ENCODE data around the gene STARD10.

Gene STARD10

DNA sequence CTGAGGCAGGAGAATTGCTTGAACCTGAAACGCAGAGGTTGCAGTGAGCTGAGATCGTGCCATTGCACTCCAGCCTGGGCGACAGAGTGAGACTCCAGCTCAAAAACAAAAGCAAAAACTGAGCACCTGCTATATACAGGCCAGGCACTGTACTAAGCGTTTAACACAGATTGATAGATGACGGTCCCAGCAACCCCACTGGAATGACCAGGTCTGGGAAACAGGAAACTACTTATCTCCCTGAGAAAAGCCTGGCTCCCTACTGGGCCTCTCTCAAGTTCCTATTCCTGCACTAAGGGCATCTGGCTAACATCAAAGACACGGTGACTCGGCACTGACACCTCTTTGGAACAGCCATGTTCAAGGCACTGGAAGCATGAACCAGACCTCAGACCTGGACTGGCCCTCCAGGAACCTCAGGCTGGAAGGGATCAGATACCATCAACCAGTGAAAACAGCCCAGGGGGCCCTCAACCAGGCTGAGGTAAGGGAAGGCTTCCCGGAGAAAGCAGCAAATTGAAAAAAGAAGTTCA is 58.3 kb downstream of the STARD10 start:
- 0 out of 2 replicates have a peak, but pooled peaks cover 12% of the 10 kb centered on the region for H3K36me3 ChIP-seq
- H3K4me3 ChIP-seq = no peak overlapping the region
- H3K27ac ChIP-seq = no peak overlapping the region
- H3K27me3 ChIP-seq = no peaks in the 10 kb centered on the region
- H3K4me2 ChIP-seq = no peak overlapping the region
- H3K9ac ChIP-seq = no peak overlapping the region
- TF ChIP-seq Cebpa-rat (IDR thresholded peaks at IDR 0.05) = no peak
- H3K9me3 ChIP-seq = no peaks in the 10 kb centered on the region
- peaks cover 50% of the 10 kb centered on the region for H3K4me1 ChIP-seq
- H4K20me1 ChIP-seq = peaks cover 48% of the 10 kb centered on the region

GRCh38 chr11:72732329-72732728 is 61.5 kb downstream of the STARD10 start:
- Histone ChIP-seq H3K36me3 (0 out of 2 replicates have a peak, but pooled peaks cover 8% of the 10 kb centered on the region), H3K27me3 (no peaks in the 10 kb centered on the region), H3K27ac (no peak overlapping the region), H4K20me1 (peaks cover 33% of the 10 kb centered on the region), H3K4me2 (no peak overlapping the region), H3K9me3 (no peaks in the 10 kb centered on the region), H3K4me3 (no peak overlapping the region), H3K9ac (no peak overlapping the region), H3K4me1 (peaks cover 31% of the 10 kb centered on the region)
- no peak for TF ChIP-seq Cebpa-rat (IDR thresholded peaks at IDR 0.05)

GRCh38 chr11:72730737-72731136 is 63.1 kb downstream of the STARD10 start:
- H3K4me3 ChIP-seq = no peak overlapping the region
- H3K27ac ChIP-seq = no peak overlapping the region
- H3K4me2 ChIP-seq = no peak overlapping the region
- H3K9me3 ChIP-seq = no peaks in the 10 kb centered on the region
- TF ChIP-seq Cebpa-rat (IDR thresholded peaks at IDR 0.05) = no peak
- H3K4me1 ChIP-seq = peaks cover 21% of the 10 kb centered on the region
- no peaks in the 10 kb centered on the region for H3K27me3 ChIP-seq
- H3K36me3 ChIP-seq = peaks cover 20% of the 10 kb centered on the region
- peaks cover 22% of the 10 kb centered on the region for H4K20me1 ChIP-seq
- H3K9ac ChIP-seq = no peak overlapping the region

DNA sequence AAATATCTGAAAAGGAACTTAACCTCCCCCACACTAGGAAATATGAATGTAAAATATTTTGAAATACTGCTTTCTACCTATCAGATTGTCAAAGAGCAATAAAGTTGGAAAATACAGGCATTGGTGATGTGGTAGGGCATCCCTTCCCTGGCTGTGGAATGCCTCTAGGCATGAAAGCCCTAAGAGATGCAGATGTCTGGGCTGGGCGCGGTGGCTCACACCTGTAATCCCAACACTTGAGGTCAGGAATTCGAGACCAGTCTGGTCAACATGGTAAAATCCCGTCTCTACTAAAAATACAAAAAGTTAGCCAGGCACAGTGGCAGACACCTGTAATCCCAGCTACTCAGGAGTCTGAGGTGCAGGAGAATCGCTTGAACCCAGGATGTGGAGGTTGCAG is 63.6 kb downstream of the STARD10 start:
- Histone ChIP-seq H3K9me3 (no peaks in the 10 kb centered on the region), H4K20me1 (peaks cover 22% of the 10 kb centered on the region), H3K9ac (no peak overlapping the region), H3K27me3 (no peaks in the 10 kb centered on the region), H3K4me1 (peaks cover 25% of the 10 kb centered on the region), H3K4me2 (no peak overlapping the region), H3K27ac (no peak overlapping the region), H3K36me3 (peaks cover 23% of the 10 kb centered on the region), H3K4me3 (no peak overlapping the region)
- no peak for TF ChIP-seq Cebpa-rat (IDR thresholded peaks at IDR 0.05)

DNA sequence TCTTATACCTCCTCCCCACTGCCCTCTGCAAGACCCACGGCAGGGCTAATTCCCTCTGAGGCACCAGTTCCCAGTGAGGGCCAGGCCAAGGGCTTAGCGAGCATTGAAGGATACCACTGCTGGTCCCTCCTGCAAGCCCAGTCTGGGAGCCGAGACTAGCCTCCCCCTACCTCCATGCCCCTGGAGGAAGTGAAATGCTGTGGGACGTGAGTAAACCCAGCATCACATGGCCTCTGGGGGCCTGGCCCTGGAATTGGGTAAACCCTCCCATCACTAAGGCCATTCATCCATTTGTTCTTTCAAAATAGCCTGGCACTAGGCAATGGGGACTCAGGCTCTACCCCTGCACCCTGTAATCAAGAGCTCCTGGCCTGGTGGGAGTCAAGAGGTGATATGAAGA is 66.3 kb downstream of the STARD10 start:
- no peak overlapping the region for H3K9ac ChIP-seq
- H3K36me3 ChIP-seq = peaks cover 27% of the 10 kb centered on the region
- peak overlapping the region; percentile 42; the same call in 1 of the 2 replicates for H3K4me2 ChIP-seq
- no peak overlapping the region for H3K4me3 ChIP-seq
- peak overlapping the region; percentile 55; the same call in 1 of the 2 replicates for H3K27ac ChIP-seq
- peaks cover 11% of the 10 kb centered on the region for H4K20me1 ChIP-seq
- H3K9me3 ChIP-seq = no peaks in the 10 kb centered on the region
- TF ChIP-seq Cebpa-rat (IDR thresholded peaks at IDR 0.05) = no peak
- H3K4me1 ChIP-seq = peaks cover 45% of the 10 kb centered on the region
- no peaks in the 10 kb centered on the region for H3K27me3 ChIP-seq

DNA sequence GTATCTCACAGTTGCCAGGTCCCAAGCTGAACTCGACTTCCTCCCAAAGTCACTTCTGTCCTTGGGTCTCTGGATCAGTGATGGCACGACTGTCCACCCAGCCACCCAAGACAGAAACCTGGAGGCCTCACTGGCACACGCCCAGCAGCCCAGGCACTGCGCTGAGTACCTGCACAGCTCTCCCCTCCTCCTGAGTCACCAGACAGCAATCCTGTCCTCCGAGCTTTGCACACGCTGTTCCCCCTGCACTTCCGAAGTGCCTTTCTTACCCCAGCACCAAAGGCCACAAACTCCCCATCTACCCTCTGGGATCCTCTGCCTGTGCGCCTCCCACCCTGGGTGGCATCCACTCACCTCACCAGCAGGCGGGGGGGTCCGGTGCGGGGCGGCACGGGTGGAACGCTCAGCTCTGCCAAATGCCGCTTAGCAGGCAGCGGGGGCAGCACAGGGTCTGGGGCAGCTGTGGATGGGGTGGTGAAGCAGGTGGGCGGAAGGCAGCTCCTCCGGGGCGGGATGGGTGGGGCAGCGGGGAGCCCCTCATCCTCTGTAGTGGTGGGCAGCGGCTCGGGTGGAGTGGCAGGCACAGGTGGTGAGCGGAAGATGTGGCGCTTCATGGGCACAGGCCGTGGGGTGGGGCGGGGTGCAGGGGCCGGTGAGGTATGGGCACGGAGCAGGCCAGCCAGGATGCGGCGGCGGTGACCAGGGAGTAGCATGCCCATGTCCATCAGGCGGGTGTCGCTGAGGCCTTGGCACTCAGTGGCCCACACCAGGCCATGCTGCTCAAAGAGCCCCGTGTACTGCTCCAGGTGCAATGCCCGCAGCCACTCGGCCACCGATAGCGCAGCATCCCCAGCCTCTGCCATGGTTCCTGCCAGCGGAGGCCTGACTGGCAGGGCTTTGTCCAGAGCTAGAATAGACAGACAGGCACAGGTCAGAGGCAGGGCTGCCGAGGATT is 67.3 kb downstream of the STARD10 start:
- Histone ChIP-seq H3K4me3 (no peak overlapping the region), H3K4me1 (peaks cover 47% of the 10 kb centered on the region), H3K27ac (0 out of 2 replicates have a peak overlapping the region, but pooled peaks have one; percentile 55), H3K36me3 (peaks cover 22% of the 10 kb centered on the region), H3K4me2 (peak overlapping the region; percentile 42; the same call in 1 of the 2 replicates), H3K27me3 (no peaks in the 10 kb centered on the region), H3K9ac (no peak overlapping the region), H3K9me3 (no peaks in the 10 kb centered on the region), H4K20me1 (0 out of 2 replicates have a peak, but pooled peaks cover 6% of the 10 kb centered on the region)
- no peak for TF ChIP-seq Cebpa-rat (IDR thresholded peaks at IDR 0.05)

DNA sequence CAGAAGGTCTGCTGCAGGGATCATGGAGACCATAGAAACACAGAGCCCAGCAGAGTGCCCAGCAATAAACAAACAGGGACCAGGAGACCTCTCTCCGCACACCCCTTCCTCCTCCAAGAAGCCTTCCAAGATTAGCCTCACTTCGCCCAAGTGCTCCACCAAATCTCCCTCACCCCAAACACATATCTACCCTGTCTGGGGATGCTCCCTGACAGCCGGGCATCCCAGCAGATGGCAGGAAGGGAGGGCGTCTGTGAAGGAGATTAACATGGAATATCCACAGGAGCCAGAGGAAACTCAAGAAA is 68.2 kb downstream of the STARD10 start:
- peaks cover 15% of the 10 kb centered on the region for H4K20me1 ChIP-seq
- no peak overlapping the region for H3K9ac ChIP-seq
- 0 out of 2 replicates have a peak overlapping the region, but pooled peaks have one; percentile 0 for H3K27ac ChIP-seq
- peak overlapping the region; percentile 32; the same call in 1 of the 2 replicates for H3K4me2 ChIP-seq
- no peak overlapping the region for H3K4me3 ChIP-seq
- no peak for TF ChIP-seq Cebpa-rat (IDR thresholded peaks at IDR 0.05)
- no peaks in the 10 kb centered on the region for H3K27me3 ChIP-seq
- H3K9me3 ChIP-seq = no peaks in the 10 kb centered on the region
- peaks cover 55% of the 10 kb centered on the region for H3K4me1 ChIP-seq
- H3K36me3 ChIP-seq = peaks cover 22% of the 10 kb centered on the region

DNA sequence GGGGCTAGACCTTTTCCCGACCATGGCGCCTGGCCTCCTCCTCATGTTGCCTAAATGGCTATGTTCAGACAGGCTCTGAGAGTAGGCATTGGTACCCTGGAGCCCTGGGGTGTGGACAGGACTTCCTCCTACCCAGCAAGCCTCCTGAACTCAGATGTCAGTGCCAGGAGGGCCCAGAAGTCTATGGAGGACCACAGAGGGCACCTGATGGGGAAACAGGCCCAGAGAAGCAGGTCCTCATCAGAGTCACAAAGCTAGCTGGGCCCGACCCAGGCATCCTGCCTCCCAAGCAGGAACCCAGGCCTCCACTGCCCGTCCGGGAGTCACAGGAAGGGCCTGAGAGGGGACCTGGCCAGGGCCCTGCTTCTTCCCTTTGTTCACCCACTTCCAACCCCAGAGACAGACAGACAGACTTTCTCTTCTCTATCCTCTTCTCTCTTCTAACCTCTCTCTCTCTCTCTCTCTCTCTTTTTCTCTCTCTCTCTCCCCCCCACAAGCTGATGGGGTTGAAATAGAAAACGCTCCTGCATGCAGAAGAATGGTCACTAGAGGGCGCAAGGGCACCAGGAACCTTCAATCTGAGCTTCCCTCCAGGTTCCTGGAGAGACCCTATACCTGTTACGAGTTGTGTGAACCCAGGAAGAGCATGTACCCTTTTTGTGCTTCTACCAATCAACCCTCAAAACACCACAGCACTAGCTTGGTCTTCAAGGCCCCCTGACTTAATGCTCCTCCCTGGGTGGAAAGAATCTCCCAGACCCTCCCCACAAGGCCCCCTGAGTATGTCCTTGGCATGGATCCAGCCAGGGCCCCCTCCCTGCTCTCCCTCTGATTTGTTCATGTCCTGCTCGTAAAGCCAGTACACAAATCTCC is 68.8 kb downstream of the STARD10 start:
- H3K4me2 ChIP-seq = peak overlapping the region; percentile 32
- peak overlapping the region; percentile 92; the same call in 1 of the 2 replicates for H3K27ac ChIP-seq

GRCh38 chr11:72724021-72724551 is 69.8 kb downstream of the STARD10 start:
- Histone ChIP-seq H3K9me3 (no peaks in the 10 kb centered on the region), H4K20me1 (peaks cover 25% of the 10 kb centered on the region), H3K27ac (peak overlapping the region; percentile 92; the same call in 1 of the 2 replicates), H3K4me2 (no peak overlapping the region), H3K4me1 (peaks cover 62% of the 10 kb centered on the region), H3K4me3 (no peak overlapping the region), H3K36me3 (peaks cover 26% of the 10 kb centered on the region), H3K27me3 (no peaks in the 10 kb centered on the region), H3K9ac (peak overlapping the region; percentile 38; the same call in 1 of the 2 replicates)
- no peak for TF ChIP-seq Cebpa-rat (IDR thresholded peaks at IDR 0.05)

More for the DNA sequence above, 68.8 kb downstream of the STARD10 start:
- Histone ChIP-seq H3K4me3 (no peak overlapping the region), H3K9ac (peak overlapping the region; percentile 38; the same call in 1 of the 2 replicates), H3K9me3 (no peaks in the 10 kb centered on the region), H4K20me1 (peaks cover 15% of the 10 kb centered on the region), H3K27me3 (no peaks in the 10 kb centered on the region), H3K36me3 (peaks cover 22% of the 10 kb centered on the region), H3K4me1 (peaks cover 61% of the 10 kb centered on the region)
- no peak for TF ChIP-seq Cebpa-rat (IDR thresholded peaks at IDR 0.05)
